ENCODE data around the gene ALDH1A3.

ALDH1A3 gene

DNA sequence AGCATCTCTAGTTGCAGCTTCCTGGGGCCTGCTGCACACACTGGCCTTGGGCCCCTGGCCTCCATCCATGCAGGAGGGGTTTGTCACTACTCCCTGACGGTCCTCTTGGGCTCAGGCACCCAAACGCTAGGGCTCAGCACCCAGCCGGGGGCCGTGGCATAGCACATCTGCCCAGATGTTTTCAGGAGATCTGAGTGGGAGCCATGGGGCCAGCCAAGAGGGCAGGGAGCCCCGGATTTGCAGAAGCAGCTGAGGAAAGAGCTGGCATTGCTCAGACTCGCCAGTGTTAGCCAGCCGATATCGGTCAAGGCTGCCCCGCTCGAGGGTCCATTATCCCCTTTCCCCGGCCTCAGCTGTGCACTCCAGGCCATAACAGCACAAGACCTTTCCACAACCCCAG, 1.5 kb upstream of the ALDH1A3 start:
- TF ChIP-seq PPARA (CRISPR knock-in tag; IDR thresholded peaks at IDR 0.05; ENCODE audit: borderline replicate concordance) (no peak), TCF4 (CRISPR knock-in tag; IDR thresholded peaks at IDR 0.05; ENCODE audit: borderline replicate concordance) (no peak), SNAI2 (CRISPR knock-in tag; IDR thresholded peaks at IDR 0.05) (no peak), ZC3H10 (CRISPR knock-in tag; IDR thresholded peaks at IDR 0.05) (no peak)
- TF ChIP-seq, protein P1, sequence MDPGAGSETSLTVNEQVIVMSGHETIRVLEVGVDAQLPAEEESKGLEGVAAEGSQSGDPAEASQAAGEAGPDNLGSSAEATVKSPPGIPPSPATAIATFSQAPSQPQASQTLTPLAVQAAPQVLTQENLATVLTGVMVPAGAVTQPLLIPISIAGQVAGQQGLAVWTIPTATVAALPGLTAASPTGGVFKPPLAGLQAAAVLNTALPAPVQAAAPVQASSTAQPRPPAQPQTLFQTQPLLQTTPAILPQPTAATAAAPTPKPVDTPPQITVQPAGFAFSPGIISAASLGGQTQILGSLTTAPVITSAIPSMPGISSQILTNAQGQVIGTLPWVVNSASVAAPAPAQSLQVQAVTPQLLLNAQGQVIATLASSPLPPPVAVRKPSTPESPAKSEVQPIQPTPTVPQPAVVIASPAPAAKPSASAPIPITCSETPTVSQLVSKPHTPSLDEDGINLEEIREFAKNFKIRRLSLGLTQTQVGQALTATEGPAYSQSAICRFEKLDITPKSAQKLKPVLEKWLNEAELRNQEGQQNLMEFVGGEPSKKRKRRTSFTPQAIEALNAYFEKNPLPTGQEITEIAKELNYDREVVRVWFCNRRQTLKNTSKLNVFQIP (CRISPR knock-in tag; IDR thresholded peaks at IDR 0.05; ENCODE audit: borderline replicate concordance, low read depth) = no peak
- ATAC-seq = no peak

DNA sequence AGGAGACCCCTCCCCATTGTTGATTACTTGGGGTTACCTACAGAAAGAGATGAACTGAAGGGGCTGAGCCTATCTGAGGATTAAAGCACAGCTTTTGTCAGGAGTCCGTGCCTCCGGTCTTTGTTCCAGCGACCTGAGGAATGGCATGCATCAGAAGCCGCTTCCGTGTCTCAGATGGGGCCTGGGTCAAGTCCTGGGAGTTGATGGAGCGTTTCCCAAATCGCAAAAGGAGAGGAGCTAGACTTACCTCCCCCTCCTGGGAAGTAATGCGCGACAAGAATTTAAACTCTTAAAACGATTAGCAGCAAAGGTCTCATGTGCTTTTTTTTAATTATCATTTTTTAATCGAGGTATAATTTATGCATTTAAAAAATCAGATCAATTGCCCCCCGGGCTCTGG, 983 bp upstream of the ALDH1A3 start:
- no peak for TF ChIP-seq TOX (CRISPR knock-in tag; IDR thresholded peaks at IDR 0.05; ENCODE audit: borderline replicate concordance)
- TF ChIP-seq ESRRG (CRISPR knock-in tag; IDR thresholded peaks at IDR 0.05) = no peak
- TF ChIP-seq, protein P2, sequence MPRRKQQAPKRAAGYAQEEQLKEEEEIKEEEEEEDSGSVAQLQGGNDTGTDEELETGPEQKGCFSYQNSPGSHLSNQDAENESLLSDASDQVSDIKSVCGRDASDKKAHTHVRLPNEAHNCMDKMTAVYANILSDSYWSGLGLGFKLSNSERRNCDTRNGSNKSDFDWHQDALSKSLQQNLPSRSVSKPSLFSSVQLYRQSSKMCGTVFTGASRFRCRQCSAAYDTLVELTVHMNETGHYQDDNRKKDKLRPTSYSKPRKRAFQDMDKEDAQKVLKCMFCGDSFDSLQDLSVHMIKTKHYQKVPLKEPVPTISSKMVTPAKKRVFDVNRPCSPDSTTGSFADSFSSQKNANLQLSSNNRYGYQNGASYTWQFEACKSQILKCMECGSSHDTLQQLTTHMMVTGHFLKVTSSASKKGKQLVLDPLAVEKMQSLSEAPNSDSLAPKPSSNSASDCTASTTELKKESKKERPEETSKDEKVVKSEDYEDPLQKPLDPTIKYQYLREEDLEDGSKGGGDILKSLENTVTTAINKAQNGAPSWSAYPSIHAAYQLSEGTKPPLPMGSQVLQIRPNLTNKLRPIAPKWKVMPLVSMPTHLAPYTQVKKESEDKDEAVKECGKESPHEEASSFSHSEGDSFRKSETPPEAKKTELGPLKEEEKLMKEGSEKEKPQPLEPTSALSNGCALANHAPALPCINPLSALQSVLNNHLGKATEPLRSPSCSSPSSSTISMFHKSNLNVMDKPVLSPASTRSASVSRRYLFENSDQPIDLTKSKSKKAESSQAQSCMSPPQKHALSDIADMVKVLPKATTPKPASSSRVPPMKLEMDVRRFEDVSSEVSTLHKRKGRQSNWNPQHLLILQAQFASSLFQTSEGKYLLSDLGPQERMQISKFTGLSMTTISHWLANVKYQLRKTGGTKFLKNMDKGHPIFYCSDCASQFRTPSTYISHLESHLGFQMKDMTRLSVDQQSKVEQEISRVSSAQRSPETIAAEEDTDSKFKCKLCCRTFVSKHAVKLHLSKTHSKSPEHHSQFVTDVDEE (CRISPR knock-in tag; IDR thresholded peaks at IDR 0.05) = no peak
- no peak for TF ChIP-seq BACH2 (CRISPR knock-in tag; IDR thresholded peaks at IDR 0.05; ENCODE audit: borderline replicate concordance)
- TF ChIP-seq, protein P3, sequence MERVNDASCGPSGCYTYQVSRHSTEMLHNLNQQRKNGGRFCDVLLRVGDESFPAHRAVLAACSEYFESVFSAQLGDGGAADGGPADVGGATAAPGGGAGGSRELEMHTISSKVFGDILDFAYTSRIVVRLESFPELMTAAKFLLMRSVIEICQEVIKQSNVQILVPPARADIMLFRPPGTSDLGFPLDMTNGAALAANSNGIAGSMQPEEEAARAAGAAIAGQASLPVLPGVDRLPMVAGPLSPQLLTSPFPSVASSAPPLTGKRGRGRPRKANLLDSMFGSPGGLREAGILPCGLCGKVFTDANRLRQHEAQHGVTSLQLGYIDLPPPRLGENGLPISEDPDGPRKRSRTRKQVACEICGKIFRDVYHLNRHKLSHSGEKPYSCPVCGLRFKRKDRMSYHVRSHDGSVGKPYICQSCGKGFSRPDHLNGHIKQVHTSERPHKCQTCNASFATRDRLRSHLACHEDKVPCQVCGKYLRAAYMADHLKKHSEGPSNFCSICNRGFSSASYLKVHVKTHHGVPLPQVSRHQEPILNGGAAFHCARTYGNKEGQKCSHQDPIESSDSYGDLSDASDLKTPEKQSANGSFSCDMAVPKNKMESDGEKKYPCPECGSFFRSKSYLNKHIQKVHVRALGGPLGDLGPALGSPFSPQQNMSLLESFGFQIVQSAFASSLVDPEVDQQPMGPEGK (CRISPR knock-in tag; IDR thresholded peaks at IDR 0.05; ENCODE audit: borderline replicate concordance) = no peak
- TF ChIP-seq ARNTL (CRISPR knock-in tag; IDR thresholded peaks at IDR 0.05; ENCODE audit: borderline replicate concordance, low read depth) = no peak
- no peak for TF ChIP-seq ZFP30 (CRISPR knock-in tag; IDR thresholded peaks at IDR 0.05)
- no peak for TF ChIP-seq SNAI2 (CRISPR knock-in tag; IDR thresholded peaks at IDR 0.05)
- TF ChIP-seq RARB (CRISPR knock-in tag; IDR thresholded peaks at IDR 0.05) = no peak
- no peak for TF ChIP-seq OSR1 (CRISPR knock-in tag; IDR thresholded peaks at IDR 0.05)
- no peak for TF ChIP-seq PPARA (CRISPR knock-in tag; IDR thresholded peaks at IDR 0.05; ENCODE audit: borderline replicate concordance)
- TF ChIP-seq ZNF70 (CRISPR knock-in tag; IDR thresholded peaks at IDR 0.05) = no peak
- no peak for TF ChIP-seq ISL1 (CRISPR knock-in tag; IDR thresholded peaks at IDR 0.05)
- no peak for ATAC-seq

DNA sequence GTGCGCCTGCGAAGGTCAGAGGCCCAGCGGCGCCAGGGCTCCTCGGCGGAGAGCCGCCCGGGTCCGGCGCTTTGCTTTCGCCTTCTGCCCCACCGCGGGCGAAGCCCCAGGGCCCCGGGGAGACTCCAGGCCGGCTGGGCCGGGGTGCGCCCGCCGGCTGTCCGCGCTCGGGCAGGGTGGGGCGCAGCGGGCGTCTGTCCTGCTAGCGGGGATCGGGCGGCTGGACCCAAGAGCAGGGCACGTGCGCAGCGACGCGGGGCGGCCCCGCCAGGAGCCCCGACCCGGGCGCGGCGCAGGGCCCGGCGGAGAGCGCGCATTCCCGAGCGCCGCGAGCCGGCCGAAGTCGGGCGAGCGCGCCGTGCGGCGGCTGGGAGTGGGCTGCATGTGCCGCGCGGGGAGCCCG, 569 bp upstream of the ALDH1A3 start:
- peak; percentile 49 for ATAC-seq
- TF ChIP-seq, protein P1 (CRISPR knock-in tag; IDR thresholded peaks at IDR 0.05; ENCODE audit: borderline replicate concordance, low read depth) = no peak
- no peak for TF ChIP-seq ISL1 (CRISPR knock-in tag; IDR thresholded peaks at IDR 0.05)
- TF ChIP-seq, protein P3 (CRISPR knock-in tag; IDR thresholded peaks at IDR 0.05; ENCODE audit: borderline replicate concordance) = no peak
- TF ChIP-seq TOX (CRISPR knock-in tag; IDR thresholded peaks at IDR 0.05; ENCODE audit: borderline replicate concordance) = no peak
- TF ChIP-seq, protein P4, sequence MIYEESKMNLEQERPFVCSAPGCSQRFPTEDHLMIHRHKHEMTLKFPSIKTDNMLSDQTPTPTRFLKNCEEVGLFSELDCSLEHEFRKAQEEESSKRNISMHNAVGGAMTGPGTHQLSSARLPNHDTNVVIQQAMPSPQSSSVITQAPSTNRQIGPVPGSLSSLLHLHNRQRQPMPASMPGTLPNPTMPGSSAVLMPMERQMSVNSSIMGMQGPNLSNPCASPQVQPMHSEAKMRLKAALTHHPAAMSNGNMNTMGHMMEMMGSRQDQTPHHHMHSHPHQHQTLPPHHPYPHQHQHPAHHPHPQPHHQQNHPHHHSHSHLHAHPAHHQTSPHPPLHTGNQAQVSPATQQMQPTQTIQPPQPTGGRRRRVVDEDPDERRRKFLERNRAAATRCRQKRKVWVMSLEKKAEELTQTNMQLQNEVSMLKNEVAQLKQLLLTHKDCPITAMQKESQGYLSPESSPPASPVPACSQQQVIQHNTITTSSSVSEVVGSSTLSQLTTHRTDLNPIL (CRISPR knock-in tag; IDR thresholded peaks at IDR 0.05; ENCODE audit: low read depth) = no peak
- TF ChIP-seq ZFP30 (CRISPR knock-in tag; IDR thresholded peaks at IDR 0.05) = no peak
- TF ChIP-seq PPARA (CRISPR knock-in tag; IDR thresholded peaks at IDR 0.05; ENCODE audit: borderline replicate concordance) = no peak
- no peak for TF ChIP-seq CSDC2 (CRISPR knock-in tag; IDR thresholded peaks at IDR 0.05)
- TF ChIP-seq RARB (CRISPR knock-in tag; IDR thresholded peaks at IDR 0.05) = no peak
- TF ChIP-seq BACH2 (CRISPR knock-in tag; IDR thresholded peaks at IDR 0.05; ENCODE audit: borderline replicate concordance) = no peak
- no peak for TF ChIP-seq GLIS3 (CRISPR knock-in tag; IDR thresholded peaks at IDR 0.05)
- no peak for TF ChIP-seq ARNTL (CRISPR knock-in tag; IDR thresholded peaks at IDR 0.05; ENCODE audit: borderline replicate concordance, low read depth)
